Stomach smooth muscle (tissue), 2 donors: ENCODE results near the gene INPP5A.
"Not testable (repeated sequence)": the region's sequence is repeated elsewhere in the genome, so short reads cannot be mapped to it uniquely, and the experiment has no call there.

Source experiments
- H3K27ac ChIP-seq: one replicate; pipeline ENCODE4 v1.7.0; 2013; ENCODE audit warnings: mild to moderate bottlenecking, low read length, inconsistent platforms
- H3K27me3 ChIP-seq, 2 donors: one replicate each; pipeline ENCODE4 v1.7.0; 2013; ENCODE audit warnings: low read length in 2 of 2; ENCODE audit not compliant: insufficient read depth in 2 of 2, control insufficient read depth in 1 of 2
- H3K36me3 ChIP-seq, 2 donors: one replicate each; pipeline ENCODE4 v1.7.0; 2013; ENCODE audit warnings: low read length in 2 of 2; ENCODE audit not compliant: control insufficient read depth in 2 of 2, insufficient read depth in 2 of 2
- H3K4me1 ChIP-seq: one replicate; pipeline ENCODE4 v1.7.0; 2013; ENCODE audit warnings: low read length; ENCODE audit not compliant: control insufficient read depth, insufficient read depth
- H3K4me3 ChIP-seq, 2 donors: one replicate each; pipeline ENCODE4 v1.7.0; 2013; ENCODE audit warnings: low read length in 2 of 2
- H3K9ac ChIP-seq, 2 donors: one replicate each; pipeline ENCODE4 v1.7.0; 2013; ENCODE audit warnings: low read length in 2 of 2, mild to moderate bottlenecking in 1 of 2
- H3K9me3 ChIP-seq, 2 donors: one replicate each; pipeline ENCODE4 v1.7.0; 2013; ENCODE audit warnings: low read length in 2 of 2; ENCODE audit not compliant: control insufficient read depth in 2 of 2
- donor health status: healthy.
- donor health status: Pancreatic carcinoma.

INPP5A gene

GRCh38 chr10:132762267-132762666, 224.7 kb downstream of the INPP5A start:
- Histone ChIP-seq H3K27me3 (no peaks in the 10 kb centered on the region), H3K9me3 (no peaks in the 10 kb centered on the region), H3K4me3 (no peak overlapping the region), H3K9ac (no peak overlapping the region), H3K36me3 (peaks cover 21 to 51% of the 10 kb centered on the region in 2 donors), H3K4me1 (no peaks in the 10 kb centered on the region), H3K27ac (no peak overlapping the region)

- H3K9ac ChIP-seq: no peak overlapping the region
- H3K36me3 ChIP-seq: peaks cover 26 to 51% of the 10 kb centered on the region in 2 donors
- no peaks in the 10 kb centered on the region for H3K4me1 ChIP-seq
- no peaks in the 10 kb centered on the region for H3K9me3 ChIP-seq
- H3K4me3 ChIP-seq: no peak overlapping the region
- H3K27ac ChIP-seq: no peak overlapping the region
- H3K27me3 ChIP-seq: no peaks in the 10 kb centered on the region
These were observed 226.0 kb downstream of the INPP5A start for GRCh38 chr10:132763545-132763944.

GRCh38 chr10:132764108-132764507, 226.5 kb downstream of the INPP5A start:
- no peak overlapping the region for H3K4me3 ChIP-seq
- no peaks in the 10 kb centered on the region for H3K27me3 ChIP-seq
- no peaks in the 10 kb centered on the region for H3K9me3 ChIP-seq
- H3K9ac ChIP-seq: no peak overlapping the region
- peaks cover 25 to 48% of the 10 kb centered on the region in 2 donors for H3K36me3 ChIP-seq
- no peak overlapping the region for H3K27ac ChIP-seq
- no peaks in the 10 kb centered on the region for H3K4me1 ChIP-seq

GRCh38 chr10:132765435-132765834, 227.8 kb downstream of the INPP5A start:
- H3K9ac ChIP-seq: no peak overlapping the region
- no peaks in the 10 kb centered on the region for H3K27me3 ChIP-seq
- no peaks in the 10 kb centered on the region for H3K4me1 ChIP-seq
- peaks cover 28 to 43% of the 10 kb centered on the region in 2 donors for H3K36me3 ChIP-seq
- no peak overlapping the region for H3K27ac ChIP-seq
- H3K9me3 ChIP-seq: no peaks in the 10 kb centered on the region
- H3K4me3 ChIP-seq: no peak overlapping the region

- Histone ChIP-seq H3K9ac (no peak overlapping the region), H3K9me3 (no peaks in the 10 kb centered on the region), H3K4me3 (no peak overlapping the region), H3K36me3 (peaks cover 25 to 45% of the 10 kb centered on the region in 2 donors), H3K4me1 (no peaks in the 10 kb centered on the region), H3K27me3 (no peaks in the 10 kb centered on the region), H3K27ac (no peak overlapping the region)
These were observed 228.7 kb downstream of the INPP5A start for GRCh38 chr10:132766291-132766690.

- H3K9me3 ChIP-seq: no peaks in the 10 kb centered on the region
- H3K27ac ChIP-seq: no peak overlapping the region
- no peak overlapping the region for H3K4me3 ChIP-seq
- no peaks in the 10 kb centered on the region for H3K4me1 ChIP-seq
- H3K27me3 ChIP-seq: no peaks in the 10 kb centered on the region
- H3K36me3 ChIP-seq: peaks cover 22 to 37% of the 10 kb centered on the region in 2 donors
- no peak overlapping the region for H3K9ac ChIP-seq
These were observed 231.0 kb downstream of the INPP5A start for GRCh38 chr10:132768346-132769248.

GRCh38 chr10:132770061-132771021, 232.8 kb downstream of the INPP5A start:
- no peaks in the 10 kb centered on the region for H3K9me3 ChIP-seq
- H3K36me3 ChIP-seq: peaks cover 27 to 28% of the 10 kb centered on the region in 2 donors
- H3K27ac ChIP-seq: no peak overlapping the region
- H3K27me3 ChIP-seq: no peaks in the 10 kb centered on the region
- no peak overlapping the region for H3K4me3 ChIP-seq
- no peak overlapping the region for H3K9ac ChIP-seq
- H3K4me1 ChIP-seq: no peaks in the 10 kb centered on the region

- not testable (repeated sequence) for H3K27me3 ChIP-seq, H3K4me3 ChIP-seq, H3K27ac ChIP-seq, H3K9ac ChIP-seq, H3K4me1 ChIP-seq, H3K9me3 ChIP-seq
- peaks cover 21 to 28% of the 10 kb centered on the region in 2 donors for H3K36me3 ChIP-seq
These were observed 235.2 kb downstream of the INPP5A start for GRCh38 chr10:132772816-132773215.

- Histone ChIP-seq H3K4me3 (no peak overlapping the region), H3K27ac (no peak overlapping the region), H3K4me1 (no peaks in the 10 kb centered on the region), H3K9me3 (no peaks in the 10 kb centered on the region), H3K27me3 (no peaks in the 10 kb centered on the region), H3K36me3 (peaks cover 17 to 25% of the 10 kb centered on the region in 2 donors), H3K9ac (no peak overlapping the region)
These were observed 236.8 kb downstream of the INPP5A start for GRCh38 chr10:132774181-132774901.
